Measurements from ENCODE around the gene ACP7.

The ACP7 gene

DNA sequence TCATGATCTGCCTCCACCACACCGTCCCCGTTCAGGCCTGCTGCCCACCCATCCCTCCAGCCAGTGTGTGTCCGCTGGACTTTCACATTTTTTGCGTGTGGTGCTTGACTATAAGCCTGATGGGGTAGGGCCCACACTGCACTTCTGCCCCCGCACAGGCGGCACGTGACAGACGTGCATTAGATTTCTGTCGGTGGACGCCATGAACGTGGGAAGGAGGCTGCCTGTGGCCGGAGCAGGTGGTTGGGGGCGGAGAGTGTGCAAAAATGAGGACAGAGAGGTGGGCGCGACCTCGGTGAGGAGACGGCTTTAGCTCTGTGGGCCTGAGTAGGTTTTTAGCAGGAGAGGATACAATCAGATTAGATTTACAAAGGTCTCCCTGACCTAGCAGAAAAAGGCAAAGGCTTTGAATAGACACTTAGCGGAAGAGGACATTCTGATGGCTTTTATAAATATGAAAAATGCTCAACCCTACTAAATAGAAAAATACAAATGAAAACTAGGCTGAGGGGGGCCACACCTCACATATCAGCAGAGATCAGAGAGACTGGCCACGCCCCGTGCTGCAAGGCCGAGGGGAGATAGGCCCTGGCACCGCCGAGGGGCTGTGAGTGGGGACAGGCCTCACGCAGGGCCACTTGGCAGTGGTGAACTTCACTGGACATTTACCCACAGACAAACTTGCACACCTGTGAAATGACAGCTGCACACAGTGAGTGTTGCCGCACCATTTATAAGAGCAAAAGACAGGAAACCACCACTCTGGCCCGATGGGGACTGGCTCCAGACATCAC, 66.8 kb downstream of the ACP7 start:
- no peak for DNase-seq

GRCh38 chr19:39152066-39152465, 67.9 kb downstream of the ACP7 start:
- DNase-seq = no peak

DNA sequence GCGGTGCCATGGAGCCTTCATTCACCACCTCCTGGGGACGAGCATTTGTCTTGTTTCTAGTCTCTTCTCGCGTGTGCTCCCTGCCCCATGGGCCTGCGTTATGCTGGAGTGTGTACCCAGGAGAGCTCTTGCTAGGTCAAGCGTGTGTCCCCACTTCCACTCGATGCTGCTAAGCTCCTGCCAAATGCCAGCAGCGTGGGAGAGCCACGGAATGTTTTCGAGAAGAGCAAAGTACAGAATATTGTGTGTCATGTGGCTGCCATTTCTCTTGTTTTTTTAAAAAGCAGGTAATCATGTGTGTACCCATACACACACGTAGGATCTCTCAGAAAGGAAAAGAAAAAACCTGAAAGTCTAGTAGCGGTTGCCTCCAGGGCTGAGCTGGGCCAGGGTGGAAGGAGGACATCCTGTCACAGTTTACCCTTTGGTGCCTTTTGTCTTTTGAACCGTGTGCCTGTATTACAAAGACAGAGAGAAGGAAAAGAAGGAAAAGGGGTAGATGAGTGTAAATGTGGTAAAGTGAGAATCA, 70.0 kb downstream of the ACP7 start:
- DNase-seq = no peak

GRCh38 chr19:39154629-39155100, 70.5 kb downstream of the ACP7 start:
- no peak for DNase-seq

DNA sequence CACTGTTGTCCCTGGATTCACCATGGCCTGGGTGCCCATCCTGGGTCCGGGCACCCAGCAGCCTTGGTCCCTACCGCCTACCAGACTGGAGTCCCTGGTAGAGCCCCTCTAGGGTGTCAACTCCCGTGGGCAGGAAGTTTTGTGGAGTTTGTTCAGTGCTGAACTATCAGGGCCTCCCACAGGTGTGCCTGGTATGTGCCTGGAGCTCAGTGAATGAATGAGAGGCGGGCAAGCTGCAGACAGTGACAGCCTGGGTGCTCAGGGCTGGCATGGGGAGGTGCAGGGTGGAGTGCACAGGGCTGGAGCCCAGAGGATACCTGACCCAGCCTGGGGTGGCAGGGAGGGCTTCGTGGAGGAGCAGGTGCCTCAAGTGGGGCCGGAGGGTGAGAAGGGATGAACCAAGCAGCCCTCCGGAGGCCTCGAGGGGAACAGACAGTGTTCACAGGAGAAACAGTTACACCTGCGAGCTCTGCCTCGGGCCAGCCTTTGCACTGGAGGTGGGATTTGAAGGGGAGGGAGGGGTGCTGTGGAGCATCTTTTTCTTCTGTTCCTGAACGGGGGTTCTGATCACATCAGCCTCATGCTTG, 71.0 kb downstream of the ACP7 start:
- no peak for DNase-seq

DNA sequence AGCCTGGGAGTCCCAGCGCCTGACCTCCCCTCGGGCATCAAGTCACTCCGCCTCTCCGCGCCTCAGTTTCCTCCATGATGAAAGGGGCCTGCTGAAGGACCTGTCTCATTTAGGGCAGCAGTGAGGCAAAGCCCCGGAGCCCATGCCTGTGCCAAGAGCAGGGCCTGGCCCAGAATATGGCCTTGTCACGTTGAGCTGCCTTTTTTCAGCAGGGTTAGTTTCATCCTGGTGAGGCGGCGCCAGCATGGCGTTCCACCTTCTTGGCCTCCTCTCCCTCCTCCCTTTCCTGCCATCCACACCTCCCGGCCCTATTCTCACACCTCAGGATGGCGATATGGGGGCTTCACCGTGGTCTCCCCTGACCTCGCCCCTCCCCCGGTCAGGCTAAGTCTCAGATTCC, 71.6 kb downstream of the ACP7 start:
- no peak for DNase-seq

DNA sequence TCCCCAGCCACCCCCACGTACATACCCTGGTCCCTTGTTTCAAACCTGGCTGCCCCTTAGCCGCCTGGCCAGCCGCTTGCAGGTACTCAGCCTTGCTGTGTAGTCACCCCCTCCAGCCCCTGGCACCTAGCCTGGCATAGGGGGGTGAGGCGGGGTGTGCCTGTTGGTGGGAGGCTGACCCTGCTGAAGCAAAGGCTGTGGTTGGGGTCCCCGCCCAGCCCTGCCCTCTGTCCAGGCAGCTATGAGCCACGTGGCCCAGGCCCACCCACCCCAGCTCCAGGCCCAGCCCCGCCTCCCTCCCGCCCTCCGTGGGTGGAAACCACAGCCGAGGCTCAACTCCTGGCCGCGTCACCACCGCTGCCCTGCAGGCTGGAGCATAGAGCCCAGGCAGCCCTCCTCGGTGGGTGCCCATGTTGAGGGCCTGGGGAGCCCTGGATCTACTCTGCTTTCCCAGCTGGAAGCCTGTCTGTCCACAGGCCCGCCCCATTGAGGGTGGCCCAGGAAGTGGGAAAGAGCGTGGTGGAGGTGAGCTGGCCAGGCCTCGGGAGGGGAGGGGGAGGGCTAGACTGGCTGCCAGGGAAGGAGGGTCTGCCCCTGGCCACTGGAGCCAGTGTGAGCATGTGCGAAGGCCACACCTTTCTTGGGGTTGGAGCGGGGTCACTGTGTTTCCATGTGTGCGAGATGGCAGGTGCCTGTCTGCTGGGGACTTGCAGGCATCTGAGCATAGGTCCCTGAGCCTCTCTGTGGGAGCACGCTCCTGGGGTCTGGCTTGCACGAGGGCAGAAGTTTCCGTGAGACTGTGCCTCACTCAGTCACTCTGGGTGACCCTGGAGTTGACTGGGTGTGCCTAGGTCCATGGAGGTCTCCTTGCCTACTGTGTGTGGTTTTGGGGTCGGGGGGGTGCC, 72.4 kb downstream of the ACP7 start:
- no peak for DNase-seq

DNA sequence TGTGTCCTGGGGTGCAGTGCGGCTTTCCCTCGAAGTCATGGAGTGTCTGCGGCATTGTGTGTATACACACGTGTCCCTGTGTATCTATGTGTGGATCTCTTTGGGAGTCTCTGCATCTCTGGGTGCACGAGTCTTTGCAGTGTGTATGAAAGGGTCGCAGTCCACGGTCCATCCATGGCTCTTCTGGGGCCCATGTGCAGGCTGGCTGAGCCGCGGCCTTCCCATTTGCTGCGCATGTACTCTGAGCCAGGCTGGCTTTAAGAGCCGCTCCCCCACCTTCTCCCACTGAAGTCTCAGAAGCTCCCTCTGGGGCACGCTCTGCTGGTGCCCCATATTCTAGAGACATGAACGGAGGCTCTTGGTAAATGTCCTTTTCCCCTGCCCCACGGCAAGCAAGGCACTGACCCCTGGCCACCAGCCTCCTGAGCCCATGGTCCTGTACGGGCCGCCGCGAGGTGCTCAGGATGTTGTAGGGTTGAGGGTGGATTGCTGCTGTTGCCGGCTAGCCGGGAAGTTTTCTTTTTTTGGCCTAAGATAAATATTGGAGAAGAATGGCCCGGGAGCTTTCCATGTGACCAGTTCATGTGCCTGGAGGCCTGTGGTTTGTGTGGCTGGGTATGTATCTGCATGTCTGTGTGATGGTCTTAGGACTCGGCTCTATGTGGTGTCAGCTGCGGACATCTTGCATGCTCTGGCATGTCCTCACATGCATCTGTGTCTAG, 73.3 kb downstream of the ACP7 start:
- DNase-seq = no peak

DNA sequence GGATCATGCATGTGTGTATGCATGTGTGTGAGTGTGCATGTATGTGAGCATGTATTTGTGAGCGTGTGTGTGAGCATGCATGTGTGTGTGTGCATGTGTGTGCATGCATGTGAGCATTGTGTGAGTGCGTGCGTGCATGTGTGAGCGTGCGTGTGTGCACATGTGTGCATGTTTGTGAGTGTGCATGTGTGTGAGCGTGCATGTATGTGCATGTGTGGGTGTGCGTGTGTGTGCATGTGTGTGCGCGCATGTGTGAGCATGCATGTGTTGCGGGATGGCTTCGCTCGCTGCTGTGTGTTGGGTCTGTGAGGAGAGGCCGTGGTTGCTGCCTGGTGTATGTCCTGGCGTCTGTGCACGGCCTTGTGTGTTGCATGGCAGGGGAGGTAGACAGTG, 73.8 kb downstream of the ACP7 start:
- no peak for DNase-seq

- DNase-seq = no peak
Measured at GRCh38 chr19:39158646-39159260, 74.6 kb downstream of the ACP7 start.

DNA sequence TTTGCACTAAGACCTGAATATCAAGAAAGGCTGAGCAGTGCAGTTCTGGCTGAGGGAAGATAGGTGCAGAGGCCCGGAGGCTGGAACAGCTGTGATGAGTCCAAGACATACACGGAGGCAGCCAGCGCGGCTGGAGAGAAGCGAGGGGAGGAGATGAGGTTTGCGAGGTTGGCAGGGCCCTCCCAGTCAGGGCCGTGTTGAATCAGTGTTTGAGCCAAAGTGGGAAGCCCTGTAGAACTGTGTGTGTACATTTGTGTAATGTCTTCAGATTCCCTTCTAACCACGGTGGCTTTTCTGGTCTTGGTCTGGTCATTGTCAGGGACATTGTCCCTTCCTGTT, 76.3 kb downstream of the ACP7 start:
- no peak for DNase-seq

Data from activated naive CD4-positive, alpha-beta T cell treated with Interleukin-2 at 50 U/mL for 16 hours (primary cell).